Heart right ventricle (tissue), 16 donors: ENCODE data around the gene CREB3L2. TPM values are rescaled to one million over a fixed set of nuclear protein-coding genes. Genes with fewer than 3 reads are reported as not detected.

Experiments
- ATAC-seq, 8 donors: fragments of 200-7000 bp; cut with Tn5 transposase; one replicate each; pipeline ENCODE4 v1.9.1; 2020; ENCODE audit warnings: mild to moderate bottlenecking in 8 of 8, moderate library complexity in 8 of 8, moderate number of reproducible peaks in 1 of 8
- DNase-seq, 2 donors: peaks; one replicate each; pipeline ENCODE4 v3.0.0-alpha.2; 2020
- H3K27ac ChIP-seq, 10 donors: fragments of 200-600 bp; sonication (generic) in 2 of 10; one replicate each; pipeline versions ENCODE4 v1.5.0 to v1.8.0; 2020 to 2022; ENCODE audit warnings: mild to moderate bottlenecking in 3 of 10
- H3K27me3 ChIP-seq, 7 donors: fragments of 200-600 bp; one replicate each; pipeline ENCODE4 v1.8.0; 2021 to 2022; ENCODE audit warnings: mild to moderate bottlenecking in 2 of 7
- H3K36me3 ChIP-seq, 9 donors: fragments of 200-600 bp; sonication (generic) in 1 of 9; one replicate each; pipeline versions ENCODE4 v1.5.0 to v1.8.0; 2020 to 2022; ENCODE audit warnings: mild to moderate bottlenecking in 2 of 9
- H3K4me1 ChIP-seq, 9 donors: fragments of 200-600 bp; sonication (generic) in 1 of 9; one replicate each; pipeline versions ENCODE4 v1.5.0 to v1.8.0; 2020 to 2022; ENCODE audit warnings: mild to moderate bottlenecking in 4 of 9
- H3K4me3 ChIP-seq, 10 donors: fragments of 200-600 bp; sonication (generic) in 2 of 10; one replicate each; pipeline versions ENCODE4 v1.5.0 to v1.8.0; 2020 to 2022; ENCODE audit warnings: mild to moderate bottlenecking in 7 of 10, moderate library complexity in 2 of 10
- H3K9me3 ChIP-seq, 11 donors: fragments of 200-600 bp in 10 of 11; sonication (generic) in 2 of 11; one replicate each; pipeline versions ENCODE4 v1.5.0 to v1.8.0; 2013 to 2022; ENCODE audit warnings: mild to moderate bottlenecking in 2 of 11, control low read depth in 1 of 11, moderate library complexity in 1 of 11
- CTCF ChIP-seq, 9 donors: fragments of 200-600 bp; sonication (generic) in 2 of 9; IDR thresholded peaks; one replicate each; pipeline versions ENCODE4 v1.5.0 to v1.8.0; 2021 to 2022; ENCODE audit warnings: antibody characterized with exemption in 9 of 9, mild to moderate bottlenecking in 5 of 9, moderate library complexity in 1 of 9
- WGBS, 2 donors: extraction: QIAGEN DNeasy Blood & Tissue Kit; methylation state at CpG; one replicate each; pipeline ENCODE4 v1.1.7; 2013; ENCODE audit warnings: inconsistent platforms in 1 of 2; 5-methylcytosine and 5-hydroxymethylcytosine counted together
- intact Hi-C, 10 donors: fragments of 100-400 bp; cut with DNase I; formaldehyde crosslinking; loops; one replicate each; pipeline versions ENCODE4 v1.11.1 to v1.14.2; 2022
- polyA plus RNA-seq, 2 donors: library from polyadenylated mRNA; stranded (reverse); fragments of 200-250 nt; gene quantifications; one replicate each; pipeline ENCODE4 v1.2.3, GENCODE V29; 2013
- total RNA-seq, 10 donors: library from RNA; stranded (reverse); fragmentation: NEBNext Ultra II Directional in 3 of 10; extraction: Animal tissue kit (Norgen Biotek cat#: 25700) in 3 of 10; gene quantifications; one replicate each; pipeline versions ENCODE4 v1.2.1 to v1.2.4, GENCODE V29; 2021 to 2023
- donor health status: Arrhythmogenic right ventricular cardiomyopathy.
- donor health status: ischemic (EF 13 %, LVEDD 7.1; RV severe dilation, severe dysfunction).
- donor health status: healthy with polysubstance abuse.
- donor health status: DM: no; HTN: yes; CAD: no.
- donor health status: DM: no; HTN: no; CAD: no.
- donor health status: ischemic (EF 25% LVEDD 6.9; RV normal size, moderate dysfunction).
- donor health status: ischemic (EF 25% LVEDD 5.7; RV mildly dilated, moderate dysfunction).
- donor health status: healthy.
- donor health status: DM: yes; HTN: yes; CAD: no.
- donor health status: Ischemic cardiomyopathy.
- donor health status: ischemic (EF 35%, LVEDD 5.7; RV mildly dilated, moderate dysfunction).
- donor health status: nonischemic (EF 11% LVEDD 7.7; RV severe dilation, severe dysfunction).
- donor health status: DM: yes; HTN: yes; CAD: no.
- donor health status: PGD.
- donor health status: ischemic (EF 29% LVEDD 5.4; RV normal size, mild dysfunction).
- donor health status: nonischemic (EF 23%, LVEDD 6.1; RV moderate dilation, normal function).

CREB3L2 gene
- total and polyA plus RNA-seq, 12 donors = 4.2 to 34.2 (median 23.3) TPM

- intact Hi-C loops = no loop called here
- Histone ChIP-seq H3K4me3 (no peak overlapping the region), H3K27me3 (no peaks in the 10 kb centered on the region), H3K36me3 (peaks cover 0 to 76% (median 8%) of the 10 kb centered on the region in 9 donors), H3K9me3 (peaks cover 0 to 12% (median 6%) of the 10 kb centered on the region in 11 donors), H3K27ac (peak overlapping the region in 2 of 10 donors; percentile 30 to 55), H3K4me1 (peaks cover 0 to 30% (median 5%) of the 10 kb centered on the region in 9 donors)
- no peak for DNase-seq
- TF ChIP-seq CTCF (IDR thresholded peaks at IDR 0.05) = no peak
- peak in 3 of 8 donors; percentile 38 to 50 (median 43) for ATAC-seq
- WGBS, 2 donors = 65 to 77% methylated on average over 2 of the region's 2 CpGs
Measured at GRCh38 chr7:137862964-137863363, 138.9 kb downstream of the CREB3L2 start.

GRCh38 chr7:137862358-137862757 lies 139.5 kb downstream of the CREB3L2 start:
- WGBS, 2 donors = 36 to 39% methylated on average over 4 of the region's 4 CpGs
- peak in 2 of 8 donors; percentile 31 to 46 for ATAC-seq
- peak overlapping the region in 3 of 10 donors; percentile 17 to 55 (median 30) for H3K27ac ChIP-seq
- no peak for DNase-seq
- peaks cover 0 to 69% (median 8%) of the 10 kb centered on the region in 9 donors for H3K36me3 ChIP-seq
- H3K9me3 ChIP-seq = peaks cover 0 to 12% (median 6%) of the 10 kb centered on the region in 11 donors
- intact Hi-C loops = no loop called here
- no peak overlapping the region for H3K4me3 ChIP-seq
- no peak for TF ChIP-seq CTCF (IDR thresholded peaks at IDR 0.05)
- H3K27me3 ChIP-seq = no peaks in the 10 kb centered on the region
- H3K4me1 ChIP-seq = peaks cover 0 to 26% (median 3%) of the 10 kb centered on the region in 9 donors

GRCh38 chr7:137860542-137860941 lies 141.3 kb downstream of the CREB3L2 start:
- Histone ChIP-seq H3K9me3 (peaks cover 0 to 2% (median 0%) of the 10 kb centered on the region in 11 donors), H3K4me3 (no peak overlapping the region), H3K27ac (no peak overlapping the region), H3K4me1 (peaks cover 0 to 19% (median 3%) of the 10 kb centered on the region in 9 donors), H3K27me3 (no peaks in the 10 kb centered on the region), H3K36me3 (peaks cover 0 to 57% (median 7%) of the 10 kb centered on the region in 9 donors)
- WGBS, 2 donors = 95 to 98% methylated on average over 2 of the region's 2 CpGs
- TF ChIP-seq CTCF (IDR thresholded peaks at IDR 0.05) = no peak
- no peak for DNase-seq
- ATAC-seq = no peak
- intact Hi-C loops = no loop called here

- ATAC-seq = no peak
- Histone ChIP-seq H3K4me3 (no peak overlapping the region), H3K9me3 (no peaks in the 10 kb centered on the region), H3K27ac (no peak overlapping the region), H3K27me3 (peaks cover 0 to 9% (median 0%) of the 10 kb centered on the region in 7 donors), H3K36me3 (peaks cover 0 to 14% (median 0%) of the 10 kb centered on the region in 9 donors), H3K4me1 (no peaks in the 10 kb centered on the region)
- 98 to 100% methylated on average over 1 of the region's 1 CpG for whole genome bisulfite sequencing, 2 donors
- intact Hi-C loops = no loop called here
- no peak for TF ChIP-seq CTCF (IDR thresholded peaks at IDR 0.05)
- DNase-seq = no peak
Measured at GRCh38 chr7:137853053-137853452, 148.8 kb downstream of the CREB3L2 start.
